ENCODE results near the gene PRKCE.

Gene PRKCE

GRCh38 chr2:45922577-45922988 lies 271.1 kb downstream of the PRKCE start:
- DNase-seq: no peak
- no peak overlapping the region for H3K4me2 ChIP-seq (ENCODE audit: low read length, poor library complexity, severe bottlenecking)
- no peak overlapping the region for H2AFZ ChIP-seq (ENCODE audit: low read depth, low read length)
- no peak overlapping the region for H3K9ac ChIP-seq (ENCODE audit: low read length)
- H2BK12ac ChIP-seq (ENCODE audit: low read length in 2 of 2): no peak overlapping the region
- no peak overlapping the region for H3K27ac ChIP-seq (ENCODE audit: low read length, poor library complexity, severe bottlenecking)
- H3K4me1 ChIP-seq (ENCODE audit: control insufficient read depth, insufficient read depth, low read depth, low read length): peaks cover 14% of the 10 kb centered on the region
- H3K36me3 ChIP-seq (ENCODE audit: control insufficient read depth in 1 of 2, insufficient read depth in 2 of 2, low read depth in 1 of 2, low read length in 2 of 2): no peaks in the 10 kb centered on the region
- H3K4ac ChIP-seq (ENCODE audit: low read depth in 1 of 2, low read length in 2 of 2): no peak overlapping the region
- 77% methylated on average over 5 of the region's 7 CpGs for WGBS
- no peak overlapping the region for H2BK15ac ChIP-seq (ENCODE audit: low read depth, poor library complexity, severe bottlenecking)
- peaks cover 2% of the 10 kb centered on the region for H3K79me1 ChIP-seq (replicated peaks; ENCODE audit: low read length, poor library complexity, severe bottlenecking)
- H3K4me3 ChIP-seq (ENCODE audit: insufficient read depth in 1 of 2, low read depth in 1 of 2, low read length in 2 of 2): no peak overlapping the region
- no peak overlapping the region for H2BK120ac ChIP-seq (ENCODE audit: low read depth, low read length)
- H4K8ac ChIP-seq (ENCODE audit: low read length): no peak overlapping the region
- no peak overlapping the region for H3K18ac ChIP-seq (ENCODE audit: low read depth in 1 of 2, low read length in 2 of 2)
- no peak overlapping the region for H4K91ac ChIP-seq (ENCODE audit: low read length)
- no peak overlapping the region for H3K23ac ChIP-seq (ENCODE audit: low read length in 2 of 2)
- H3K9me3 ChIP-seq (ENCODE audit: control insufficient read depth, low read length): no peaks in the 10 kb centered on the region
- H2BK5ac ChIP-seq (ENCODE audit: low read depth, low read length, poor library complexity, severe bottlenecking): no peak overlapping the region
- no peak overlapping the region for H2AK5ac ChIP-seq (ENCODE audit: low read length, severe bottlenecking)
- H3K14ac ChIP-seq (ENCODE audit: low read length in 2 of 2): no peak overlapping the region
- H3K27me3 ChIP-seq (ENCODE audit: control insufficient read depth in 1 of 2, insufficient read depth in 1 of 2, low read length in 2 of 2): no peaks in the 10 kb centered on the region

DNA sequence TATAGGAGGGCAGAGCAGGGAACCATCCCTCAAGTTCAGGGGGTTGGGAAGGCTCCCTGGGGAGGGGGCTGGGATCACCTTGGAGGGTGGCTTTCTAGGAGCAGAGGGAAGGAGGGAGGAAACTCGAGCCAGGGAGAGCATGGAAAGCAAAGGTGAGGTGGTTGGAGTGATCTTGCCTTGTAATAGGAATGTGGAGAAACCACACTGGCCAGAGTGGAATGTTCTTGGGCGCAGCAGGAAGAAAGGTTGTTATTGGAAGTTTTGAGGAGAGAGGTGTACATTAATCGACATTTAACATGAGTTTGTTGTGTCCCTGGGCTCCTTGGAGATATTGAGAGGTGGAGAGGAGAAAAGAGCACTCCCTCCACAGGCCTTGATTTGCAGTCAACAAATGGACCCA lies 272.2 kb downstream of the PRKCE start:
- Histone ChIP-seq H2AK5ac (ENCODE audit: low read length, severe bottlenecking) (no peak overlapping the region), H3K14ac (ENCODE audit: low read length in 2 of 2) (no peak overlapping the region), H3K4me2 (ENCODE audit: low read length, poor library complexity, severe bottlenecking) (no peak overlapping the region), H3K9me3 (ENCODE audit: control insufficient read depth, low read length) (no peaks in the 10 kb centered on the region), H3K18ac (ENCODE audit: low read depth in 1 of 2, low read length in 2 of 2) (no peak overlapping the region), H4K8ac (ENCODE audit: low read length) (no peak overlapping the region), H2BK12ac (ENCODE audit: low read length in 2 of 2) (no peak overlapping the region), H2BK15ac (ENCODE audit: low read depth, poor library complexity, severe bottlenecking) (no peak overlapping the region), H3K36me3 (ENCODE audit: control insufficient read depth in 1 of 2, insufficient read depth in 2 of 2, low read depth in 1 of 2, low read length in 2 of 2) (no peaks in the 10 kb centered on the region), H3K27ac (ENCODE audit: low read length, poor library complexity, severe bottlenecking) (no peak overlapping the region), H3K9ac (ENCODE audit: low read length) (no peak overlapping the region), H2AFZ (ENCODE audit: low read depth, low read length) (no peak overlapping the region), H2BK120ac (ENCODE audit: low read depth, low read length) (no peak overlapping the region), H3K4ac (ENCODE audit: low read depth in 1 of 2, low read length in 2 of 2) (no peak overlapping the region), H4K91ac (ENCODE audit: low read length) (no peak overlapping the region), H2BK5ac (ENCODE audit: low read depth, low read length, poor library complexity, severe bottlenecking) (no peak overlapping the region), H3K4me1 (ENCODE audit: control insufficient read depth, insufficient read depth, low read depth, low read length) (peaks cover 14% of the 10 kb centered on the region), H3K79me1 (replicated peaks; ENCODE audit: low read length, poor library complexity, severe bottlenecking) (peaks cover 2% of the 10 kb centered on the region), H3K23ac (ENCODE audit: low read length in 2 of 2) (no peak overlapping the region), H3K4me3 (ENCODE audit: insufficient read depth in 1 of 2, low read depth in 1 of 2, low read length in 2 of 2) (no peak overlapping the region), H3K27me3 (ENCODE audit: control insufficient read depth in 1 of 2, insufficient read depth in 1 of 2, low read length in 2 of 2) (no peaks in the 10 kb centered on the region)
- DNase-seq: no peak
- 83% methylated on average over 2 of the region's 3 CpGs for WGBS

GRCh38 chr2:45925026-45925425 lies 273.6 kb downstream of the PRKCE start:
- no peak overlapping the region for H2AFZ ChIP-seq (ENCODE audit: low read depth, low read length)
- H3K9ac ChIP-seq (ENCODE audit: low read length): no peak overlapping the region
- no peak overlapping the region for H3K4me2 ChIP-seq (ENCODE audit: low read length, poor library complexity, severe bottlenecking)
- no peak overlapping the region for H4K8ac ChIP-seq (ENCODE audit: low read length)
- H3K36me3 ChIP-seq (ENCODE audit: control insufficient read depth in 1 of 2, insufficient read depth in 2 of 2, low read depth in 1 of 2, low read length in 2 of 2): no peaks in the 10 kb centered on the region
- H2BK120ac ChIP-seq (ENCODE audit: low read depth, low read length): no peak overlapping the region
- H3K27ac ChIP-seq (ENCODE audit: low read length, poor library complexity, severe bottlenecking): no peak overlapping the region
- 81% methylated on average over 4 of the region's 4 CpGs for WGBS
- no peak overlapping the region for H3K23ac ChIP-seq (ENCODE audit: low read length in 2 of 2)
- no peak overlapping the region for H2BK12ac ChIP-seq (ENCODE audit: low read length in 2 of 2)
- H3K4me1 ChIP-seq (ENCODE audit: control insufficient read depth, insufficient read depth, low read depth, low read length): peaks cover 9% of the 10 kb centered on the region
- H2BK15ac ChIP-seq (ENCODE audit: low read depth, poor library complexity, severe bottlenecking): no peak overlapping the region
- no peak for DNase-seq
- H2AK5ac ChIP-seq (ENCODE audit: low read length, severe bottlenecking): no peak overlapping the region
- no peak overlapping the region for H3K18ac ChIP-seq (ENCODE audit: low read depth in 1 of 2, low read length in 2 of 2)
- peaks cover 2% of the 10 kb centered on the region for H3K79me1 ChIP-seq (replicated peaks; ENCODE audit: low read length, poor library complexity, severe bottlenecking)
- H3K4ac ChIP-seq (ENCODE audit: low read depth in 1 of 2, low read length in 2 of 2): no peak overlapping the region
- H3K14ac ChIP-seq (ENCODE audit: low read length in 2 of 2): no peak overlapping the region
- no peak overlapping the region for H3K4me3 ChIP-seq (ENCODE audit: insufficient read depth in 1 of 2, low read depth in 1 of 2, low read length in 2 of 2)
- H4K91ac ChIP-seq (ENCODE audit: low read length): no peak overlapping the region
- H2BK5ac ChIP-seq (ENCODE audit: low read depth, low read length, poor library complexity, severe bottlenecking): no peak overlapping the region
- no peaks in the 10 kb centered on the region for H3K9me3 ChIP-seq (ENCODE audit: control insufficient read depth, low read length)
- H3K27me3 ChIP-seq (ENCODE audit: control insufficient read depth in 1 of 2, insufficient read depth in 1 of 2, low read length in 2 of 2): no peaks in the 10 kb centered on the region

- Histone ChIP-seq H2AK5ac (ENCODE audit: low read length, severe bottlenecking) (no peak overlapping the region), H3K4me2 (ENCODE audit: low read length, poor library complexity, severe bottlenecking) (no peak overlapping the region), H3K27ac (ENCODE audit: low read length, poor library complexity, severe bottlenecking) (no peak overlapping the region), H3K14ac (ENCODE audit: low read length in 2 of 2) (no peak overlapping the region), H4K8ac (ENCODE audit: low read length) (no peak overlapping the region), H3K4me1 (ENCODE audit: control insufficient read depth, insufficient read depth, low read depth, low read length) (peaks cover 10% of the 10 kb centered on the region), H2AFZ (ENCODE audit: low read depth, low read length) (no peak overlapping the region), H3K4me3 (ENCODE audit: insufficient read depth in 1 of 2, low read depth in 1 of 2, low read length in 2 of 2) (no peak overlapping the region), H3K9ac (ENCODE audit: low read length) (no peak overlapping the region), H2BK5ac (ENCODE audit: low read depth, low read length, poor library complexity, severe bottlenecking) (no peak overlapping the region), H3K4ac (ENCODE audit: low read depth in 1 of 2, low read length in 2 of 2) (no peak overlapping the region), H3K23ac (ENCODE audit: low read length in 2 of 2) (peak overlapping the region in 1 of 2 experiments; percentile 38), H2BK12ac (ENCODE audit: low read length in 2 of 2) (no peak overlapping the region), H2BK120ac (ENCODE audit: low read depth, low read length) (no peak overlapping the region), H3K18ac (ENCODE audit: low read depth in 1 of 2, low read length in 2 of 2) (no peak overlapping the region), H3K36me3 (ENCODE audit: control insufficient read depth in 1 of 2, insufficient read depth in 2 of 2, low read depth in 1 of 2, low read length in 2 of 2) (no peaks in the 10 kb centered on the region), H2BK15ac (ENCODE audit: low read depth, poor library complexity, severe bottlenecking) (no peak overlapping the region), H3K27me3 (ENCODE audit: control insufficient read depth in 1 of 2, insufficient read depth in 1 of 2, low read length in 2 of 2) (no peaks in the 10 kb centered on the region), H3K79me1 (replicated peaks; ENCODE audit: low read length, poor library complexity, severe bottlenecking) (peaks cover 2% of the 10 kb centered on the region), H4K91ac (ENCODE audit: low read length) (no peak overlapping the region), H3K9me3 (ENCODE audit: control insufficient read depth, low read length) (no peaks in the 10 kb centered on the region)
- no peak for DNase-seq
- 97% methylated on average over 8 of the region's 8 CpGs for WGBS
Observed at GRCh38 chr2:45925636-45926366, 274.3 kb downstream of the PRKCE start.

All from mesenchymal stem cell (in vitro differentiated cells and primary cell).